GM12892 (cell line): ENCODE data around the gene WDR75.
"Not testable (repeated sequence)": the region's sequence is repeated elsewhere in the genome, so short reads cannot be mapped to it uniquely, and the experiment has no call there.

Experiments used
- DNase-seq: peaks from one replicate; pipeline ENCODE4 v3.0.0; 2011; ENCODE audit not compliant: insufficient read length
- FAIRE-seq: peaks from 2 replicates; lab custom pipeline; 2011; peaks lifted over from hg19 to GRCh38; lab: Jason Lieb, UNC
- POLR2A ChIP-seq: IDR thresholded peaks from 2 replicates; pipeline ENCODE4 v1.6.1; 2011; ENCODE audit warnings: low read depth, low read length, control low read depth
- POLR2AphosphoS5 ChIP-seq: IDR thresholded peaks from 2 replicates; pipeline ENCODE4 v1.6.1; 2011; ENCODE audit warnings: low read depth, low read length, control low read depth
- TAF1 ChIP-seq: IDR thresholded peaks from 2 replicates; pipeline ENCODE4 v1.6.1; 2011; ENCODE audit warnings: low read depth, mild to moderate bottlenecking, control low read depth, low read length, borderline replicate concordance

WDR75 gene

DNA sequence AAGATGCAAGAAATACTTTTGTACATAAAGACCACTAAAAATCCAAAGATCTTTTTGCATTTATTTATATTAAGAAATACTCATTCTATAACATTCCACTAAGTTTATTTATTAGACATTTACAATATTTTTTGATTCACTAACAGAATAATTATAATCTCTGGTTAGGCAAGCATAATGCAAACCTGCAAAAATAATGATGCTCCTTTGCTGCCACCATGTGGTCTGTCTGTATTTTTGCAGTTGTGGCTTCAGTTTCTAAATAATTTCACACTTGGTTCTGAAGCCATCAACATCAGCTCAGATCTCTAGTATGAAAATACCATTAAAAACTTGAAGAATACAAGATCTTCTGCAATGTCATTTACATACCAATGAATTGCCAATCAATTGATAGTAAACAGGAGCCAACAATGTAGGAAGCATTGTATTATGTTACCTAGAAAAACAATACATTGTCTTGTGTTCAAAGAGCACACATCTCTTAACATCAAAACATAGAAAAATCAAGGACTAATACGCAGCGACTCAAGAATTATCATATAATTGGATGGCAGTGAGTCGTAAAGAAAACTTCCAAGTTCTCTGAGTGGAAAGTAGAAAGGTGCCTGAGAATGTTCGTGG, 28.8 kb upstream of the WDR75 start:
- TF ChIP-seq POLR2AphosphoS5: no peak
- no peak for TF ChIP-seq POLR2A
- TF ChIP-seq TAF1: no peak
- DNase-seq: no peak
- peak; percentile 40 for FAIRE-seq

DNA sequence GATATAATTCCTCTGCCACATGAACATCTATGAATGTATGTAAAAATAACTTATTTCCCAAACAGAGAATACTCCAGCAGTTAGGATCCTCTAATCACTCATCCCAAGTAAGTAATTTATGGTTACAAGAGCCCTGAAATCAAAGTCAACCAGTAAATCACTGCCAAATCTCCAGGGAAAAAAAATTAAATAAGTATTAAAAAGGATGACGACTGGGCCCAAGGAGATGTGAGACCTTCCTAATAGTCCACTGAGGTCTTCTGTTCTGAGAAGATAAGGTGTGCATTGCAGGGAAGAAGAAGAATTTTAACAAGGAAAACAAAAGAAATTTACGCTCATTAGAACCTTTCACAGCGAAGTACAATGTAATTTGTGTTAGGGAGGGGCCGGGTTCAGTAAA, 28.0 kb upstream of the WDR75 start:
- TF ChIP-seq POLR2A: no peak
- no peak for TF ChIP-seq POLR2AphosphoS5
- no peak for TF ChIP-seq TAF1
- FAIRE-seq (no peak), DNase-seq (no peak)

DNA sequence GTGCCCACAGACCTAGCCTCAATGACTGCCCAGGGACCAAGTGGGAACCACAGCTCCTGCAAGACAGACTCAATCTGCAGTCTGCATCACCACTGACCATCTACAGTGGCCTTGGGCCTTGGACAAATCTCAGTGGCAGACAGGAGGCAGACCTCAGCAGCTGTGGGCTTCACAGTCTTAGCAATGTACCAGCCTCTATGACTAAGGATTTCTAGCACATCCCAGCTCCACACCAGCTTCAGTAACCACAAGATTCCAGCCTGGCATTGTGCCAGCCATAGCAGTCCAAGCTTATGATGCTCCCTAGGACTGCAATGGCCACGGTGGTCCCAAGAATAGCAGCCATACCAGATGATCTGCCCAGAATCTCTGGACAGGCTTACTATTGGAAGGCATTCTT, 19.6 kb upstream of the WDR75 start:
- DNase-seq (no peak), FAIRE-seq (no peak)
- TF ChIP-seq POLR2A (no peak), TAF1 (no peak), POLR2AphosphoS5 (no peak)

DNA sequence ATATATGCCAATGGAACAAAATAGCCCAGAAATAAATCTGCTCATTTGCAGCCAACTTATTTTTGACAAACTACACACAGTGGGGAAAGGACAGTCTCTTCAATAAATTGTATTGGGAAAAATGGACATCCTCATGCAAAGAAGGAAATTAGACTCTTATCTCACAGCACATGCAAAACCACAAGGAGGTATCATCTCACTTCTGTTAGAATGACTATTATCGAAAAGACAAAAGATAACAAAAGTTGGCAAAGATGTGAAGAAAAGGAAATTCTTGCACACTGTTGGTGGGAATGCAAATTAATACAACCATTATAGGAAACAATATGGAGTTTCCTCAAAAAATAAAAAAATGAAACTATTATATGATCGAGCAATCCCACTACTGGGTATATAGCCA, 16.3 kb upstream of the WDR75 start:
- DNase-seq (no peak), FAIRE-seq (no peak)
- TF ChIP-seq POLR2AphosphoS5: no peak
- TF ChIP-seq POLR2A: no peak
- no peak for TF ChIP-seq TAF1

DNA sequence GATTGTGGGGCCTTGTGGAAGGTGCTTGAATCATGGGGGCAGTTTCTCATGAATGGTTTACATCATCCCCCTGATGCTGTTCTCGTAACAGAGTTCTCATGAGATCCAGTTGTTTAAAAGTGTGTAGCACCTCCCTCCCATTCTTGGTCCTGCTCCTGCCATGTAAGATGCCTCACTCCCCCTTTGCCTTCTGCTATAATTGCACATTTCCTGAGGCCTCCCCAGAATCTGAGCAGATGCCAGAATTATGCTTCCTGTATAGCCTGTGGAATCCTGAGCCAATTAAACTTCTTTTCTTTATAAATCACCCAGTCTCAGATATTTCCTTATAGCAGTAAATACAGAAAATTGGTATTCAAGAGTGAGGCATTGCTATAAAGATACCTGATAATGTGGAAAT, 15.6 kb upstream of the WDR75 start:
- DNase-seq (no peak), FAIRE-seq (no peak)
- TF ChIP-seq POLR2AphosphoS5 (no peak), POLR2A (no peak), TAF1 (no peak)

DNA sequence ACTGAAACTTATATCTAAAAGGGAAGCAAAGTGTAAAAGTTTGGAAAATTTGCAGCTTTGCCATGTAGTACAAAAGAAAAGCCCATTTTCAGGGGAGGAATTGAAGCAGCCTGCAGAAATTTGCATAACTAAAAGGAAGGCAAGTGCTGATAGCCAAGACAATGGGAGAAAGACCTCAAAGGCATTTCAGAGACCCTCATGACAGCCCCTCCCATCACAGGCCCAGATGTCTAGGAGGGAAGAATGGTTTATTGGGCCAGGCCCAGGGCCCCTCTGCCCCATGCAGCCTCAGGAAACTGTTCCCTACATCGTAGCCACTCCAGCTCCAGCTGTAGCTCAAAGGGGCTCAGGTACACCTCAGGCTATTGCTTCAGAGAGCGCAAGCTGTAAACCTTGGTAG, 14.4 kb upstream of the WDR75 start:
- FAIRE-seq (no peak), DNase-seq (no peak)
- no peak for TF ChIP-seq POLR2AphosphoS5
- no peak for TF ChIP-seq POLR2A
- no peak for TF ChIP-seq TAF1

DNA sequence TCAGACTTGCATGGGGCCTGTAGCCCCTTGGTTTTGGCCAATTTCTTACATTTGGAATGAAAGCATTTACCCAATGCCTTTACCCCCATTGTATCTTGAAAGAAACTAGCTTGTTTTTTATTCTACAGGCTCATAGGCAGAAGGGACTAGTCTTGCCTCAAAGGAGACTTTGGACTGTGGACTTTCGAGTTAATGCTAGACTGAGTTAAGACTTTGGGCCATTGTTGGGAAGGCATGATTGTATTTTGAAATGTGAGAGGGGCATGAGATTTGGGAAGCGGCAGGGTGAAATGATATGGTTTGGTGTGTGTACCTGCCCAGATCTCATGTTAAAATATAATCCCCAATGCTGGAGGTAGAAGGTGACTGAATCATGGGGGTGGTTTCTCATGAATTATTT, 13.4 kb upstream of the WDR75 start:
- TF ChIP-seq TAF1 (no peak), POLR2A (no peak), POLR2AphosphoS5 (no peak)
- no peak for DNase-seq
- no peak for FAIRE-seq

DNA sequence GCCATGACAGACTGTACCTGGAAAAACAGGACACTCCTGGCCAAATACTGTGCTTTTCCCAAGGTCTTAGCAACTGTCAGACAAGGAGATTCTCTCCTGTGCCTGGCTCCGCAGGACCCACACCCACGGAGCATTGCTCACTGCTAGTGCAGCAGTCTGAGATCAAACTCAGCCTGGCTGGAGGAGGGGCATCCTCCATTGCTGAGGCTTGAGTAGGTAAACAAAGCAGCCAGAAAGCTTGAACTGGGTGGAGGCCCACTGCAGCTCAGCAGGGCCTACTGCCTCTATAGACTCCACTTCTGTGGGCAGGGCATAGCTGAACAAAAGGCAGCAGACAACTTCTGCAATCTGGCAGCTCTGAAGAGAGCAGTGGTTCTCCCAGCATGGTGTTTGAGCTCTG, 10.8 kb upstream of the WDR75 start:
- not testable (repeated sequence) for DNase-seq, FAIRE-seq

DNA sequence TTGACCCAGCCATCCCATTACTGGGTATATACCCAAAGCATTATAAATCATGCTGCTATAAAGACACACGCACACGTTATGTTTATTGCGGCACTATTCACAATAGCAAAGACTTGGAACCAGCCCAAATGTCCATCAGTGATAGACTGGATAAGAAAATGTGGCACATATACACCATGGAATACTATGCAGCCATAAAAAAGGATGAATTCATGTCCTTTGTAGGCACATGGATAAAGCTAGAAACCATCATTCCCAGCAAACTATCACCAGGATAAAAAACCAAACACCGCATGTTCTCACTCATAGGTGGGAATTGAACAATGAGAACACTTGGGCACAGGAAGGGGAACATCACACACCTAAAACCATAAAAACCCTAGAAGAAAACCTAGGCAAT, 5.5 kb upstream of the WDR75 start:
- not testable (repeated sequence) for DNase-seq, FAIRE-seq

DNA sequence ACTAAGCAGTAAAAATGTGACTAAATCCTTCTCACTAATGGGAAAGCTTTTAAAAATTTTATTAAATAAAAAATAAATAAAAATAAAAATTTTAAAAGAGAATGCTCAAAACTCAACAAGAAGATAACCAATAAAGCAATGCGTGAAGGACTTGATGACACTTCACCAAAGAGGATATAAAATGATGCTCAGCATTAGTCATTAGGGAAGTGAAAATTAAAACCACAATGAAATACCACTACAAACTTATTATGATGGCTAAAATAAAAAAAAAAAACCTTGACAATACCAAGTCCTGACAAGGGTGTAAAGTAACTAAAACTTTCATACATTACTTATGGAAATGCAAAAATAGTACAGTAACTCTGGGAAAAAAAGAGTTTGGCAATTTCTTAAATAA, 3.3 kb upstream of the WDR75 start:
- no peak for FAIRE-seq
- no peak for TF ChIP-seq POLR2AphosphoS5
- no peak for TF ChIP-seq POLR2A
- TF ChIP-seq TAF1: no peak

DNA sequence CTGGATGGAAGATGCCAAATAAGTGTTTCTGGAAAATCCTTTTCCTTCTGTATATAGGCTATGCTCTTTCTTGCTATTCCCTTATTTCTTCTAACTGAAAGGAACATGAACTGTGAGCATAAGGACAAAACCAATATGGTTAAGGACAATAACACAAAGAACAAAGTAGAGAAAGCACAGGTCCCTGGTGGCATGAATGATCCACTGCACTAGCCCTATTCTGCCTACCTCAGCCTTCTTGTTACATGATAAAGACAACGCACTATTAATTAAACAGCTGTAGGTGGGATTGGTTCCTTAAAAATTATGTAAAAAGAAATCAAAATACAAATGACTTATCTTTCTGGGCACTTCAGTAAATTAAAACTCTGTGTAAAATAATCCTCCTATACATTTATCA, 1.9 kb upstream of the WDR75 start:
- no peak for DNase-seq
- FAIRE-seq: no peak
- TF ChIP-seq TAF1 (no peak), POLR2A (no peak), POLR2AphosphoS5 (no peak)

More for the DNA sequence above, 3.3 kb upstream of the WDR75 start:
- no peak for DNase-seq

DNA sequence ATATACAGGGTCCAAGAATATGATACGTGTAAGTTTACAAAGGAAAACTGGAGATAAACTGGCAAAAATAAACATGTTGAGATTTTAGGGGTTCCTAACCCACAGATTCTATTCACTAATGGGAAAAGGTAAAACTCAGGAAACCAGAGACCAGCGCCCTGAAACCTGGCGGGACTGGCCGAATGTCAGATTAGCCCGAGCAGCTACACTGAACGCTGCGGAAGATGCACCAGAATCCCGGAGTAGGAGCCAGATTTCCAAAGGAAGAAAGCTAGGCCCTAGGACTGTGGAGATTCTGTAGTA, 679 bp upstream of the WDR75 start:
- FAIRE-seq: no peak
- DNase-seq: no peak

DNA sequence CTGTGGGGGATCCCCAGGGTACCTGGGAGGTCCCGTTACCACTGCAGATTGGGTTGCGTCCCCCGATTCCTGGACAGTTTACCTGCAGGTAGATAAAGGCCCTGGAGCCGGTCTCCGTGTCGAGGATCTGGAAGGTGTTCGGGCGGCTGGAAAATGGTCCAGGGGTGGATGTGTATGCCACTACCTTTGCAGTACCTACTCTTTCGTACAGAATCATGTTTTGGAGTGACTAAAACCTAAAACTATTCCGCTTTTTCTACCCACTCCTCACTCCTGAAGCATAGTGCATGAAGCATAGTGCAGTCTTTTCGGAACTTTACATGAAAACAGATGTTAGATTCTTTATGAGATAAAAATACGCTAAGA, 418 bp downstream of the WDR75 start:
- DNase-seq: no peak
- no peak for FAIRE-seq
- TF ChIP-seq TAF1: no peak

More for the DNA sequence above, 679 bp upstream of the WDR75 start:
- TF ChIP-seq POLR2AphosphoS5 (no peak), TAF1 (no peak), POLR2A (no peak)

DNA sequence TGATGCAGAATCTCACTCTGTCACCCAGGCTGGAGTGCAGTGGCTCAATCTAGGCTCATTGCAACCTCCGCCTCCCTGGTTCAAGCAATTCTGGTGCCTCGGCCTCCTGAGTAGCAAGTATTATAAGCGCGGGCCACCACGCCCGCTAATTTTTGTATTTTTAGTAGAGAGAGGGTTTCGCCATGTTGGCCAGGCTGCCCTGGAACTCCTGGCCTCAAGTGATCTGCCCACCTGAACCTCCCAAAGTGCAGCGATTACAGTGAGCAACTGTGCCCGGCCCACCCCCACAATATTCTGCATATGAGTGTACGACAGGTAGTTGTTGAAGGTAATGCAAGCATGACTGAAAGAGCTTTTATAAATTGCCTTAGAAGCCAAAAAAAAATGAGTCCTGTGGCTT, 1.2 kb downstream of the WDR75 start:
- FAIRE-seq: no peak
- TF ChIP-seq POLR2A: no peak
- TF ChIP-seq POLR2AphosphoS5: no peak
- no peak for TF ChIP-seq TAF1

More for the DNA sequence above, 1.2 kb downstream of the WDR75 start:
- no peak for DNase-seq
